ENCODE results near the gene BCORL1. TPM values are rescaled to one million over a fixed set of nuclear protein-coding genes. Genes with fewer than 3 reads are reported as not detected.
A peak's percentile ranks its signal among the peaks of the same experiment; 100 is the strongest.

BCORL1 gene
- total and polyA plus RNA-seq, 2 of the 8 experiments (the other 6 are each of a cell fraction or from before 2014, with no cell fraction given) = 1.4 to 6.2 TPM

DNA sequence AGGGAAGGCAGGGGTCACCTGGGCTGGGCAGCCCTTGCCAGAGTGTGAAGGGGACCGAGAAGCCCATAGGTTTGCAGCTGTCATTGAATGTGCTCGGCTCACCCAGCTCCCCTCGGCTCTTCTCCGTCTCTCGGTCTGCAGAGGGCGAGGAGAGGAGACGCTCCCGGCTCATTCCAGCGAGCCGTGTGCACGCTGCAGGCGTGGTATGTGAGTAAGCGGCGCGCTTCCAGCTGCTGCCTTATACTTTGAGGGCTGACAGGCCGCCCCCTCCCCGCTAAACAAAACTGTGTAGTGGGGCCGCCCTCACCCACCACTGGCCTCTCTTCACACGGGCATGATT lies 23.0 kb upstream of the BCORL1 start:
- H4K20me1 ChIP-seq (replicated peaks in 1 of 2; ENCODE audit: control insufficient read depth in 1 of 2, insufficient read depth in 2 of 2, low read length in 2 of 2) = peaks cover 0 to 5% of the 10 kb centered on the region in 2 experiments
- peak overlapping the region in 2 of 4 experiments; percentile 22 to 44; a peak in 3 of 8 replicates for H3K4me3 ChIP-seq (ENCODE audit: extremely low read depth in 1 of 4, insufficient read depth in 2 of 4, low read depth in 3 of 4, low read length in 4 of 4)
- H3K27ac ChIP-seq (ENCODE audit: low read depth, low read length) = no peak overlapping the region
- no peak overlapping the region for H3K18ac ChIP-seq (ENCODE audit: extremely low read depth, low read length)
- no peak overlapping the region for H3K4ac ChIP-seq (replicated peaks; ENCODE audit: insufficient read length, low read depth, low read length)
- no peak overlapping the region for H3K23ac ChIP-seq (ENCODE audit: insufficient read length)
- no peaks in the 10 kb centered on the region for H3K79me1 ChIP-seq (ENCODE audit: low read depth, low read length)
- H3K27me3 ChIP-seq (replicated peaks in 1 of 4; ENCODE audit: control insufficient read depth in 3 of 4, extremely low read depth in 1 of 4, insufficient read depth in 3 of 4, low read length in 3 of 4) = peaks cover 37 to 58% (median 51%) of the 10 kb centered on the region in 4 experiments
- no peak overlapping the region; the same call in 1 of the 2 replicates for H2AFZ ChIP-seq (ENCODE audit: low read length)
- no peak overlapping the region for H4K8ac ChIP-seq (ENCODE audit: extremely low read depth, insufficient read depth, low read length)
- H4K91ac ChIP-seq (replicated peaks; ENCODE audit: insufficient read length, low read length) = no peak overlapping the region
- no peak overlapping the region for H2BK5ac ChIP-seq (ENCODE audit: low read depth, low read length)
- no peak overlapping the region for H2BK12ac ChIP-seq (ENCODE audit: low read depth, low read length)
- no peak overlapping the region for H2BK120ac ChIP-seq (replicated peaks; ENCODE audit: low read depth, low read length)
- H3K14ac ChIP-seq (ENCODE audit: insufficient read length) = no peak overlapping the region
- WGBS, 2 experiments (ENCODE audit: extremely low coverage in 1 of 2, insufficient coverage in 1 of 2, insufficient read length in 1 of 2, insufficient replicate concordance in 2 of 2, low coverage in 1 of 2, low lambda C conversion rate in 2 of 2, missing lambda C conversion rate in 1 of 2) = 3% methylated on average over 15 of the region's 19 CpGs; no CpG with 5 or more reads in 1 of the 2 experiments
- H2BK15ac ChIP-seq (ENCODE audit: low read length) = no peak overlapping the region
- H3K23me2 ChIP-seq (ENCODE audit: low read depth, low read length) = peaks cover 9% of the 10 kb centered on the region; the same call in 1 of the 2 replicates
- FAIRE-seq (no peak), DNase-seq (ENCODE audit: low read depth in 1 of 2, low spot score in 2 of 2) (no peak)
- ChIA-PET CTCF (ENCODE audit: partially characterized antibody) (interaction anchor here (0.9 to 1.2 kb wide), 2 partner anchors 32 to 68 kb away, joined by 4 read pairs; no protein-coding TSS in a partner anchor), POLR2A (ENCODE audit: partially characterized antibody) (interaction anchor here (0.6 to 1.7 kb wide), 3 partner anchors 12 to 26 kb away, joined by 3 to 4 read pairs (median 3); partner anchors contain the start of gene BCORL1)
- no peak overlapping the region for H3K9ac ChIP-seq (replicated peaks in 1 of 4; ENCODE audit: extremely low read depth in 1 of 4, low read depth in 3 of 4, low read length in 3 of 4)
- H4K5ac ChIP-seq (ENCODE audit: insufficient read length, low read depth, low read length) = no peak overlapping the region
- H3K9me3 ChIP-seq (ENCODE audit: insufficient read depth in 2 of 2, low read depth in 1 of 2, low read length in 1 of 2) = no peaks in the 10 kb centered on the region
- H3K4me2 ChIP-seq (ENCODE audit: insufficient read depth in 1 of 2, low read depth in 2 of 2, low read length in 2 of 2) = peak overlapping the region; percentile 65 to 94
- H3K4me1 ChIP-seq (replicated peaks in 1 of 4; ENCODE audit: control insufficient read depth in 3 of 4, insufficient read depth in 4 of 4, low read length in 3 of 4) = peaks cover 0 to 17% (median 7%) of the 10 kb centered on the region in 4 experiments
- H3K79me2 ChIP-seq (ENCODE audit: control insufficient read depth in 1 of 2, insufficient read depth in 2 of 2, low read length in 2 of 2) = no peaks in the 10 kb centered on the region
- H2AK5ac ChIP-seq (ENCODE audit: low read depth, low read length) = no peak overlapping the region
- no peaks in the 10 kb centered on the region for H3K36me3 ChIP-seq (ENCODE audit: control insufficient read depth in 2 of 4, insufficient read depth in 4 of 4, low read length in 3 of 4)
- H2BK20ac ChIP-seq (ENCODE audit: low read length) = no peak overlapping the region
- no peak overlapping the region for H3K56ac ChIP-seq (replicated peaks; ENCODE audit: insufficient read length, low read depth, low read length)
- no peak for TF ChIP-seq SAP30 (IDR thresholded peaks at IDR 0.05; ENCODE audit: insufficient read depth, insufficient replicate concordance, low read length)
- TF ChIP-seq MAX (IDR thresholded peaks at IDR 0.05) = no peak
- no peak for TF ChIP-seq CHD2 (IDR thresholded peaks at IDR 0.05; ENCODE audit: low read length)
- TF ChIP-seq POU5F1 (IDR thresholded peaks at IDR 0.05; ENCODE audit: low read depth, low read length) = no peak
- TF ChIP-seq EZH2 (IDR thresholded peaks at IDR 0.05; ENCODE audit: low read depth, low read length, severe bottlenecking) = peak; percentile 22
- TF ChIP-seq CTBP2 (IDR thresholded peaks at IDR 0.05; ENCODE audit: borderline replicate concordance, insufficient read depth, insufficient read length, low read length) = no peak
- TF ChIP-seq SIX5 (IDR thresholded peaks at IDR 0.05; ENCODE audit: low read depth, low read length) = no peak
- TF ChIP-seq HDAC6 (IDR thresholded peaks at IDR 0.05; ENCODE audit: low read depth, low read length) = no peak
- no peak for TF ChIP-seq POLR2A (IDR thresholded peaks at IDR 0.05; ENCODE audit: control extremely low read depth in 1 of 2, low read depth in 2 of 2, low read length in 2 of 2)
- 0 out of 4 replicates have a peak, but pooled peaks of 1 of the 2 experiments have one; percentile 37 for TF ChIP-seq SIN3A (conservative IDR thresholded peaks at IDR 0.05 in 1 of 2, IDR thresholded peaks at IDR 0.05 in 1 of 2; ENCODE audit: low read depth in 1 of 2, low read length in 2 of 2)
- TF ChIP-seq SP1 (IDR thresholded peaks at IDR 0.05; ENCODE audit: low read depth, low read length) = no peak
- TF ChIP-seq RBBP5 (IDR thresholded peaks at IDR 0.05; ENCODE audit: borderline replicate concordance, low read depth, low read length) = no peak
- no peak for TF ChIP-seq ASH2L (IDR thresholded peaks at IDR 0.05; ENCODE audit: low read length)
- TF ChIP-seq GTF2F1 (IDR thresholded peaks at IDR 0.05; ENCODE audit: borderline replicate concordance, low read depth, low read length) = no peak
